CD4-positive, alpha-beta T cell (primary cell): ENCODE measurements around the gene SEMA5A. TPM values are rescaled to one million over a fixed set of nuclear protein-coding genes. Genes with fewer than 3 reads are reported as not detected.

ENCODE experiments used
- ATAC-seq: fragments of 200-7000 bp; cut with Tn5 transposase; one replicate; pipeline ENCODE4 v1.10.0; 2022; ENCODE audit warnings: mild to moderate bottlenecking; ENCODE audit not compliant: poor library complexity
- CTCF ChIA-PET: fragments of 350-600 bp; sonication (Branson Sonifier 250); formaldehyde crosslinking; loops from one replicate; lab custom pipeline; 2021; ENCODE audit warnings: antibody characterized with exemption, inconsistent platforms; lab: Charles Lee
- POLR2A ChIA-PET: fragments of 350-600 bp; sonication (Branson Sonifier 250); formaldehyde crosslinking; loops from one replicate; lab custom pipeline; 2021; ENCODE audit warnings: antibody characterized with exemption, inconsistent platforms; lab: Charles Lee
- DNase-seq, 14 experiments: peaks; one replicate each; pipeline ENCODE4 v3.0.0-alpha.2; 2013 to 2020; ENCODE audit warnings: mixed read lengths in 2 of 14
- H3K27ac ChIP-seq, 2 donors: one replicate each; pipeline versions ENCODE4 v1.5.1 to v1.7.0; 2013; ENCODE audit warnings: low read length in 2 of 2, low read depth in 1 of 2, mild to moderate bottlenecking in 1 of 2
- H3K27me3 ChIP-seq, 2 experiments: 1 replicate in 1 of 2; 2 replicates in 1 of 2; pipeline versions ENCODE4 v1.6.1 to v1.7.0; 2013; ENCODE audit warnings: low read length in 2 of 2, control low read depth in 1 of 2, mild to moderate bottlenecking in 1 of 2, moderate library complexity in 1 of 2; ENCODE audit not compliant: insufficient read depth in 2 of 2, control insufficient read depth in 1 of 2
- H3K36me3 ChIP-seq: one replicate; pipeline ENCODE4 v1.6.1; 2013; ENCODE audit warnings: low read length, control low read depth; ENCODE audit not compliant: insufficient read depth
- H3K4me1 ChIP-seq: one replicate; pipeline ENCODE4 v1.6.1; 2013; ENCODE audit warnings: low read length, control low read depth; ENCODE audit not compliant: insufficient read depth
- H3K4me3 ChIP-seq: one replicate; pipeline ENCODE4 v1.5.1; 2013; ENCODE audit warnings: mild to moderate bottlenecking, low read length, moderate library complexity
- H3K9me3 ChIP-seq, 2 experiments: 1 replicate in 1 of 2; 2 replicates in 1 of 2; pipeline versions ENCODE4 v1.6.1 to v1.7.0; 2013; ENCODE audit warnings: low read length in 2 of 2, mild to moderate bottlenecking in 2 of 2, control low read depth in 1 of 2, moderate library complexity in 1 of 2; ENCODE audit not compliant: control insufficient read depth in 1 of 2, insufficient read depth in 1 of 2
- H3K27ac Mint-ChIP-seq: one replicate; pipeline ENCODE4 v1.8.0; 2020; ENCODE audit warnings: mixed read lengths
- H3K27me3 Mint-ChIP-seq: one replicate; pipeline ENCODE4 v1.8.0; 2021; ENCODE audit warnings: mixed read lengths
- H3K36me3 Mint-ChIP-seq: one replicate; pipeline ENCODE4 v1.8.0; 2021; ENCODE audit warnings: low read depth, mixed read lengths
- H3K4me1 Mint-ChIP-seq: one replicate; pipeline ENCODE4 v1.8.0; 2021; ENCODE audit warnings: low read depth, mixed read lengths
- H3K4me3 Mint-ChIP-seq: one replicate; pipeline ENCODE4 v1.8.0; 2020; ENCODE audit warnings: mild to moderate bottlenecking, mixed read lengths
- H3K9me3 Mint-ChIP-seq: one replicate; pipeline ENCODE4 v1.8.0; 2020; ENCODE audit warnings: mixed read lengths
- CTCF ChIP-seq: fragments of 200-600 bp; IDR thresholded peaks from one replicate; pipeline ENCODE4 v1.8.0; 2022; ENCODE audit warnings: antibody characterized with exemption, mild to moderate bottlenecking
- intact Hi-C, 2 experiments: fragments of 100-400 bp; cut with DNase I in 1 of 2; cut with micrococcal nuclease in 1 of 2; formaldehyde crosslinking; loops; one replicate each; pipeline versions ENCODE4 v1.15.1 to v1.9.0; 2023 to 2025; cut with DNase I, micrococcal nuclease
- total RNA-seq, 174 experiments: library from RNA in 2 of 174; stranded (reverse) in 2 of 174; gene quantifications; one replicate each; pipeline ENCODE4 v1.2.3 and lab custom pipeline; 2021 to 2026

The SEMA5A gene
- total RNA-seq, 2 experiments from 2014 or later: 2.0 to 2.9 TPM

DNA sequence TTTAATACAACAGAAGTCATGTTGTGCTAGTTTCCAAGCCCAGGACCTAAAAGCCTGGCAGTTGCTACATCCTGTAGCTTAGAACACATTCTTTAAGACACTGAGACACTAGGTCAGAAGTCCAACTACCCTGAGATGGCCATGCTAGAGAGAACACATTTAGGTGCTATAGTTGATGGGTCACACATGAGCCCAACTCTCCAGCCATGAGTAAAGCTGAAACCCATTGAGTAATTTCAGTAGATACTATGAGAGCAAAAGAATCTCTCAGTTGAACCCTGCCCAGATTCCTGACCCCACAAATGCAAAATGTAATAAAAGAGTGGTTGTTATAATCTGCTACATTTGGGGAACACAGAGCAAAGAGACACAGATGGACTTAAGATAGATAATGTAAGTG, 164.4 kb downstream of the SEMA5A start:
- no peaks in the 10 kb centered on the region for H3K9me3 Mint-ChIP-seq
- DNase-seq (no peak), ATAC-seq (no peak)
- no peak overlapping the region for H3K4me3 Mint-ChIP-seq
- no peaks in the 10 kb centered on the region for H3K27me3 Mint-ChIP-seq
- intact Hi-C loops: no loop called here
- no peaks in the 10 kb centered on the region for H3K4me1 Mint-ChIP-seq
- Histone ChIP-seq H3K27me3 (no peaks in the 10 kb centered on the region), H3K9me3 (peaks cover 0 to 7% of the 10 kb centered on the region in 2 experiments), H3K4me3 (no peak overlapping the region), H3K4me1 (no peaks in the 10 kb centered on the region), H3K36me3 (no peaks in the 10 kb centered on the region), H3K27ac (no peak overlapping the region)
- no peaks in the 10 kb centered on the region for H3K36me3 Mint-ChIP-seq
- H3K27ac Mint-ChIP-seq: no peak overlapping the region
- ChIA-PET POLR2A (no interaction called here), CTCF (no interaction called here)
- no peak for TF ChIP-seq CTCF

DNA sequence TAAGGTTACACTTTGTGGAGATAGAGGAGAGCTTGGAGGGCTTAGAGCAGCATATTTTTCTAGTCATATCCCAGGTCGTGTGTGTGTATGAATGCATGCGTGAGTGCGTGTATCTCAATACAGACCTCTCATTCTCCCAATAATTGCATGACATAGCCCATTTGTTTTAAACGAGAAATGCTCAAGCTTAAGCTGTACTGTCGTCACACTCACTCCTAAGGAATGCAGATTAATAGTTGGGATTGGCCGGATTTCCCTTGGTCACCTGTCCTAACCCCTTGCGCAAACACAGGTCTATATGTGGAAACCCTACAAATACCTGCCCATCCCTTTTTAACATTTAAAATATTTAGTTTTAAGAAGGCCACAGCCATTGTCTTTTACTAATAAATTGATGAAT, 165.8 kb downstream of the SEMA5A start:
- Mint-ChIP-seq H3K4me1 (no peaks in the 10 kb centered on the region), H3K9me3 (no peaks in the 10 kb centered on the region), H3K4me3 (no peak overlapping the region), H3K36me3 (no peaks in the 10 kb centered on the region), H3K27me3 (no peaks in the 10 kb centered on the region), H3K27ac (no peak overlapping the region)
- Histone ChIP-seq H3K27ac (no peak overlapping the region), H3K4me1 (no peaks in the 10 kb centered on the region), H3K27me3 (no peaks in the 10 kb centered on the region), H3K9me3 (no peaks in the 10 kb centered on the region), H3K4me3 (no peak overlapping the region), H3K36me3 (no peaks in the 10 kb centered on the region)
- DNase-seq: no peak
- CTCF ChIA-PET: no interaction called here
- ATAC-seq: no peak
- POLR2A ChIA-PET: no interaction called here
- TF ChIP-seq CTCF: no peak
- intact Hi-C loops: no loop called here

DNA sequence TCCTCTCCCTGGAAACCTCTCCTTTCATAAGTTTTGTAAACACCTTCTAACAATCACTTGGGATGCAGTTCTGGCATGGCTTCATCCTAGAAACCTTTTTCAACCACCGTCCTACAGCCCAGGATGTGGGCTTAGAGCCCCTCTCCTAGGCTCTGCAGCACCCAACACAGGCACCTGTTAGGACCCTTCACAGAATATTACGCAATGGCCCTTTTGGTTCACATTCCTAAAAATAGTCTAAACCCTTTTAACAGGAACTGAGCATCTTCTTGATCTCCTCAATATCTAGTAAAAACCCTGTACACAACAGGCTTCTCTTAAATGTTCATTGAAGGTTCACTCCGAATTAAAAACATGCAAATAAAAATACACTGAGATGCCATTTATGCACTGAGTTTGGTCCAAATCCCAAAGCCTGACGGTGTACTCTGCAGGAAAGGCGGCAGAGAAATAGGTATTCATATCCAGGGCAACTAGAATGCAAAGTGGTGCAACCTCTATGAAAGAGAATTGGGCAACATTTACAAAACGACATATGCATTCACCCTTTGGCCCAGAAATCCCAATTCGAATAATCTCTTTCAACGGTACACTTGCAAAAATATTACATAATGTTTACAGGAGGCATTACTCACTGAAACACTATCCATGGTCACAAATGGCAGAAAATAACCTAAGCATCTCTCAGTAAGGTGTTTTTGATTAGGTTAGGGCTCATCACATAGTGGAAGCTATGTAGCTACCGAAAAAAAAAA, 169.3 kb downstream of the SEMA5A start:
- CTCF ChIA-PET: no interaction called here
- Histone ChIP-seq H3K27me3 (no peaks in the 10 kb centered on the region), H3K9me3 (peaks cover 0 to 8% of the 10 kb centered on the region in 2 experiments), H3K36me3 (no peaks in the 10 kb centered on the region), H3K4me1 (no peaks in the 10 kb centered on the region), H3K27ac (no peak overlapping the region), H3K4me3 (no peak overlapping the region)
- ATAC-seq (no peak), DNase-seq (no peak)
- H3K36me3 Mint-ChIP-seq: no peaks in the 10 kb centered on the region
- POLR2A ChIA-PET: no interaction called here
- no peaks in the 10 kb centered on the region for H3K9me3 Mint-ChIP-seq
- H3K27ac Mint-ChIP-seq: no peak overlapping the region
- intact Hi-C loops: no loop called here
- no peaks in the 10 kb centered on the region for H3K4me1 Mint-ChIP-seq
- no peak overlapping the region for H3K4me3 Mint-ChIP-seq
- H3K27me3 Mint-ChIP-seq: no peaks in the 10 kb centered on the region
- no peak for TF ChIP-seq CTCF
